Left ventricle myocardium superior (tissue), 1 donor: Measurements from ENCODE around the gene KCNH5. TPM values are rescaled to one million over a fixed set of nuclear protein-coding genes. Genes with fewer than 3 reads are reported as not detected.
"Not testable (repeated sequence)": the region's sequence is repeated elsewhere in the genome, so short reads cannot be mapped to it uniquely, and the experiment has no call there.

Source experiments
- ATAC-seq: fragments of 200-7000 bp; cut with Tn5 transposase; one replicate; pipeline ENCODE4 v1.9.1; 2020; ENCODE audit warnings: mild to moderate bottlenecking, moderate library complexity
- DNase-seq: peaks from one replicate; pipeline ENCODE4 v3.0.0-alpha.2; 2020
- intact Hi-C: fragments of 100-400 bp; cut with micrococcal nuclease; formaldehyde crosslinking; loops from one replicate; pipeline ENCODE4 v1.11.0; 2022
- total RNA-seq: library from RNA; stranded (reverse); fragmentation: NEBNext Ultra II Directional; extraction: Animal tissue kit (Norgen Biotek cat#: 25700); gene quantifications from one replicate; pipeline ENCODE4 v1.2.1, GENCODE V29; 2021
- donor health status: DM: no; HTN: yes; CAD: no; lungs with severe emphysema.

The KCNH5 gene
- total RNA-seq, 1 donor from 2014 or later, result 0.22 TPM

- intact Hi-C loops, result no loop called here
- no peak for DNase-seq
- ATAC-seq, result no peak
Observed at GRCh38 chr14:62905566-62905965, 139.7 kb downstream of the KCNH5 start.

- DNase-seq (no peak), ATAC-seq (no peak)
- intact Hi-C loops, result no loop called here
Observed at GRCh38 chr14:62897771-62898170, 147.5 kb downstream of the KCNH5 start.

- intact Hi-C loops, result no loop called here
- no peak for ATAC-seq
- no peak for DNase-seq
Observed at GRCh38 chr14:62896932-62897456, 148.3 kb downstream of the KCNH5 start.

GRCh38 chr14:62894736-62895135, 150.5 kb downstream of the KCNH5 start:
- intact Hi-C loops, result no loop called here
- ATAC-seq (no peak), DNase-seq (no peak)

- ATAC-seq, result no peak
- DNase-seq, result no peak
- intact Hi-C loops, result no loop called here
Observed at GRCh38 chr14:62889364-62889763, 155.9 kb downstream of the KCNH5 start.

- intact Hi-C loops, result no loop called here
- DNase-seq, result no peak
- ATAC-seq, result no peak
Observed at GRCh38 chr14:62886461-62886860, 158.8 kb downstream of the KCNH5 start.

GRCh38 chr14:62885451-62885850, 159.8 kb downstream of the KCNH5 start:
- no peak for ATAC-seq
- intact Hi-C loops, result no loop called here
- DNase-seq, result no peak

- ATAC-seq (no peak), DNase-seq (no peak)
- intact Hi-C loops, result no loop called here
Observed at GRCh38 chr14:62882967-62883366, 162.3 kb downstream of the KCNH5 start.

- DNase-seq (no peak), ATAC-seq (no peak)
- intact Hi-C loops, result no loop called here
Observed at GRCh38 chr14:62866376-62866775, 178.9 kb downstream of the KCNH5 start.

- no peak for ATAC-seq
- DNase-seq, result no peak
- intact Hi-C loops, result no loop called here
Observed at GRCh38 chr14:62864588-62864987, 180.7 kb downstream of the KCNH5 start.

GRCh38 chr14:62858011-62858410, 187.2 kb downstream of the KCNH5 start:
- ATAC-seq, DNase-seq, intact Hi-C loops: not testable (repeated sequence)

- DNase-seq, result no peak
- intact Hi-C loops, result no loop called here
- ATAC-seq, result no peak
Observed at GRCh38 chr14:62854951-62855350, 190.3 kb downstream of the KCNH5 start.

- ATAC-seq, result no peak
- no peak for DNase-seq
- intact Hi-C loops, result no loop called here
Observed at GRCh38 chr14:62847168-62847567, 198.1 kb downstream of the KCNH5 start.

- ATAC-seq, result no peak
- no peak for DNase-seq
- intact Hi-C loops, result no loop called here
Observed at GRCh38 chr14:62844546-62844945, 200.7 kb downstream of the KCNH5 start.

GRCh38 chr14:62824086-62824485, 221.2 kb downstream of the KCNH5 start:
- no peak for ATAC-seq
- no peak for DNase-seq
- intact Hi-C loops, result no loop called here

- intact Hi-C loops, result no loop called here
- DNase-seq (no peak), ATAC-seq (no peak)
Observed at GRCh38 chr14:62819931-62820330, 225.3 kb downstream of the KCNH5 start.

GRCh38 chr14:62807636-62808035, 237.6 kb downstream of the KCNH5 start:
- DNase-seq (no peak), ATAC-seq (no peak)
- intact Hi-C loops, result no loop called here

GRCh38 chr14:62800577-62800976, 244.7 kb downstream of the KCNH5 start:
- intact Hi-C loops, result no loop called here
- DNase-seq (no peak), ATAC-seq (no peak)

GRCh38 chr14:62796431-62796830, 248.8 kb downstream of the KCNH5 start:
- DNase-seq, result no peak
- intact Hi-C loops, result no loop called here
- ATAC-seq, result no peak

- no peak for DNase-seq
- intact Hi-C loops, result no loop called here
- no peak for ATAC-seq
Observed at GRCh38 chr14:62792578-62792977, 252.7 kb downstream of the KCNH5 start.

GRCh38 chr14:62781328-62781727, 263.9 kb downstream of the KCNH5 start:
- intact Hi-C loops, ATAC-seq, DNase-seq: not testable (repeated sequence)

GRCh38 chr14:62778852-62779251, 266.4 kb downstream of the KCNH5 start:
- no peak for ATAC-seq
- intact Hi-C loops, result no loop called here
- DNase-seq, result no peak
